GM12891 (cell line): ENCODE data around the gene INTS14. TPM values are rescaled to one million over a fixed set of nuclear protein-coding genes. Genes with fewer than 3 reads are reported as not detected.

Experiments
- DNase-seq: peaks from one replicate; pipeline ENCODE4 v3.0.0; 2011; ENCODE audit warnings: low spot score; ENCODE audit not compliant: insufficient read length
- FAIRE-seq: peaks from 2 replicates; lab custom pipeline; 2011; peaks lifted over from hg19 to GRCh38; lab: Jason Lieb, UNC
- PAX5 ChIP-seq: IDR thresholded peaks from 2 replicates; pipeline ENCODE4 v1.6.1; 2011; ENCODE audit warnings: low read length, moderate library complexity, mild to moderate bottlenecking; ENCODE audit not compliant: insufficient read depth, severe bottlenecking
- POLR2A ChIP-seq: IDR thresholded peaks from 2 replicates; pipeline ENCODE4 v1.6.1; 2011; ENCODE audit warnings: low read depth, low read length, control low read depth
- POLR2AphosphoS5 ChIP-seq: IDR thresholded peaks from 2 replicates; pipeline ENCODE4 v1.6.1; 2011; ENCODE audit warnings: low read depth, low read length, control low read depth
- POU2F2 ChIP-seq: IDR thresholded peaks from 2 replicates; pipeline ENCODE4 v1.6.1; 2011; ENCODE audit warnings: low read depth, mild to moderate bottlenecking, control low read depth, low read length, moderate library complexity
- SPI1 ChIP-seq: IDR thresholded peaks from 2 replicates; pipeline ENCODE4 v1.6.1; 2011; ENCODE audit warnings: low read depth, low read length, control low read depth
- TAF1 ChIP-seq: IDR thresholded peaks from 2 replicates; pipeline ENCODE4 v1.6.1; 2011; ENCODE audit warnings: low read depth, low read length, control low read depth
- polyA plus RNA-seq: library from polyadenylated mRNA; unstranded; fragments of >200 nt; gene quantifications from one replicate; pipeline ENCODE4 v1.2.1, GENCODE V29; 2012; ENCODE audit warnings: low read depth, missing spikeins, inconsistent platforms; ENCODE audit not compliant: missing spikeins

INTS14 gene
- 25.7 TPM for polyA plus RNA-seq

- TF ChIP-seq POLR2A = peak; percentile 90
- TF ChIP-seq POU2F2 = peak; percentile 36; the same call in 1 of the 2 replicates
- TF ChIP-seq POLR2AphosphoS5 = peak; percentile 70
- peak; percentile 76 for TF ChIP-seq TAF1
- no peak for TF ChIP-seq SPI1
- TF ChIP-seq PAX5 = no peak
- FAIRE-seq (peak; percentile 92), DNase-seq (peak; percentile 89)
Measured at GRCh38 chr15:65610871-65611718, at the start of gene INTS14. Gene INTS14, minus strand, starts transcription at chr15:65611131. Its CDS starts 3,751 bp downstream, at chr15:65607380.

GRCh38 chr15:65659502-65660052, 48.6 kb upstream of the INTS14 start:
- TF ChIP-seq POU2F2 = no peak
- no peak for TF ChIP-seq TAF1
- TF ChIP-seq PAX5 = no peak
- TF ChIP-seq POLR2A = no peak
- no peak for TF ChIP-seq POLR2AphosphoS5
- TF ChIP-seq SPI1 = no peak
- FAIRE-seq = no peak
- DNase-seq = no peak

- FAIRE-seq (no peak), DNase-seq (no peak)
- TF ChIP-seq TAF1 (no peak), POU2F2 (no peak), PAX5 (no peak), SPI1 (no peak), POLR2A (no peak), POLR2AphosphoS5 (no peak)
Measured at GRCh38 chr15:65655457-65655856, 44.5 kb upstream of the INTS14 start.

- FAIRE-seq (no peak), DNase-seq (no peak)
- no peak for TF ChIP-seq POU2F2
Measured at GRCh38 chr15:65655026-65655425, 44.1 kb upstream of the INTS14 start.

- no peak for DNase-seq
- no peak for TF ChIP-seq TAF1
- TF ChIP-seq POLR2AphosphoS5 = no peak
- TF ChIP-seq POU2F2 = no peak
- TF ChIP-seq POLR2A = no peak
- TF ChIP-seq SPI1 = no peak
- no peak for TF ChIP-seq PAX5
- FAIRE-seq = no peak
Measured at GRCh38 chr15:65653801-65654521, 43.0 kb upstream of the INTS14 start.

GRCh38 chr15:65653341-65653740, 42.4 kb upstream of the INTS14 start:
- DNase-seq (no peak), FAIRE-seq (no peak)
- no peak for TF ChIP-seq SPI1
- no peak for TF ChIP-seq POLR2AphosphoS5
- no peak for TF ChIP-seq POU2F2
- no peak for TF ChIP-seq POLR2A
- TF ChIP-seq PAX5 = no peak
- TF ChIP-seq TAF1 = no peak

- TF ChIP-seq SPI1 (no peak), POLR2A (no peak; the same call in 1 of the 2 replicates), POLR2AphosphoS5 (no peak), POU2F2 (no peak)
- DNase-seq (no peak), FAIRE-seq (no peak)
Measured at GRCh38 chr15:65651831-65652749, 41.2 kb upstream of the INTS14 start.

GRCh38 chr15:65651042-65651322, 40.1 kb upstream of the INTS14 start:
- TF ChIP-seq TAF1 = no peak
- no peak for TF ChIP-seq PAX5
- TF ChIP-seq SPI1 = no peak
- TF ChIP-seq POLR2AphosphoS5 = peak; percentile 62
- TF ChIP-seq POU2F2 = no peak
- 0 out of 2 replicates have a peak, but pooled peaks have one; percentile 37 for TF ChIP-seq POLR2A
- no peak for FAIRE-seq

GRCh38 chr15:65650312-65651041, 39.5 kb upstream of the INTS14 start:
- no peak for DNase-seq
- TF ChIP-seq SPI1 = no peak
- peak; percentile 67 for TF ChIP-seq POLR2A
- FAIRE-seq = no peak

More at GRCh38 chr15:65651042-65651322, 40.1 kb upstream of the INTS14 start:
- no peak for DNase-seq
